ENCODE measurements around the gene CUL9.

GRCh38 chr6:43170417-43170930 is 11.5 kb upstream of the CUL9 start:
- TF ChIP-seq POLR2A (IDR thresholded peaks at IDR 0.05) (no peak), CTCF (IDR thresholded peaks at IDR 0.05) (no peak)
